Breast epithelium (tissue), 3 donors: Measurements from ENCODE around the gene SNX6.

ENCODE experiments used
- POLR2A ChIP-seq: fragments of 450-650 bp; IDR thresholded peaks from one replicate; pipeline ENCODE4 v1.6.1; 2016; ENCODE audit warnings: antibody characterized with exemption, mild to moderate bottlenecking, moderate library complexity
- POLR2AphosphoS5 ChIP-seq, 3 donors: sonication (generic); formaldehyde crosslinking; IDR thresholded peaks; one replicate each; pipeline ENCODE4 v1.6.1; 2017; ENCODE audit warnings: antibody characterized with exemption in 3 of 3
- TF ChIP-seq, protein P1 (sequence below), 3 donors: fragments of 450-650 bp; IDR thresholded peaks; one replicate each; pipeline ENCODE4 v1.5.1; 2016 to 2017; ENCODE audit warnings: antibody characterized with exemption in 3 of 3, mild to moderate bottlenecking in 3 of 3, moderate library complexity in 3 of 3

DNA sequence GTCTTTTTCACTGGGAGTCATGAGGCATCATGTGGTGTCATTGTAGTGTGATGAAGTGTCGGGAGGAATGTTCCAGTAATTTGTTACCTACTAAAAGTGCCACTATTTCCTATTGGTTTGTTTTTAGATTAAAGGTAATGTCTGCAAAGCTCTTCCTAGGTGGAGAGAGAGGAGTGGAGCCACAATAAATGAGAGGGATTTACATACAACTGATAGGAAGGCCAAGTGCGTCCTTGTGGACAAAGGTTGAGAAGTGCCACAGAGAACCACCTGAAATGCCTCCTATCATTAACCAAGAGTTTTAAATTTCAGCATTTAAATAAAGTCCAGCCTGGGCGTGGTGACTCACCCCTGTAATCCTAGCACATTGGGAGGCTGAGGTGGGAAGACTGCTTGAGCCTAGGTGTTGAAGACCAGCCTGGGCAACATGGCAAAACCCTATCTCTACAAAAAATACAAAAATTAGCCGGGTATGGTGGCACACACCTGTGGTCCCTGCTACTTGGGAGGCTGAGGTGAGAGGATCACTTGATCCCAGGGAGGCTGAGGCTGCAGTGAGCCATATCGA, 2.5 kb upstream of the SNX6 start:
- TF ChIP-seq POLR2A (no peak), POLR2AphosphoS5 (IDR thresholded peaks at IDR 0.05) (no peak)
- TF ChIP-seq, protein P1, sequence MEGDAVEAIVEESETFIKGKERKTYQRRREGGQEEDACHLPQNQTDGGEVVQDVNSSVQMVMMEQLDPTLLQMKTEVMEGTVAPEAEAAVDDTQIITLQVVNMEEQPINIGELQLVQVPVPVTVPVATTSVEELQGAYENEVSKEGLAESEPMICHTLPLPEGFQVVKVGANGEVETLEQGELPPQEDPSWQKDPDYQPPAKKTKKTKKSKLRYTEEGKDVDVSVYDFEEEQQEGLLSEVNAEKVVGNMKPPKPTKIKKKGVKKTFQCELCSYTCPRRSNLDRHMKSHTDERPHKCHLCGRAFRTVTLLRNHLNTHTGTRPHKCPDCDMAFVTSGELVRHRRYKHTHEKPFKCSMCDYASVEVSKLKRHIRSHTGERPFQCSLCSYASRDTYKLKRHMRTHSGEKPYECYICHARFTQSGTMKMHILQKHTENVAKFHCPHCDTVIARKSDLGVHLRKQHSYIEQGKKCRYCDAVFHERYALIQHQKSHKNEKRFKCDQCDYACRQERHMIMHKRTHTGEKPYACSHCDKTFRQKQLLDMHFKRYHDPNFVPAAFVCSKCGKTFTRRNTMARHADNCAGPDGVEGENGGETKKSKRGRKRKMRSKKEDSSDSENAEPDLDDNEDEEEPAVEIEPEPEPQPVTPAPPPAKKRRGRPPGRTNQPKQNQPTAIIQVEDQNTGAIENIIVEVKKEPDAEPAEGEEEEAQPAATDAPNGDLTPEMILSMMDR (IDR thresholded peaks at IDR 0.05): no peak
